K562 (cell line): Measurements from ENCODE around the gene USP44.

Experiments
- FOSL1 ChIP-seq: fragments of 200-800 bp; sonication (Bioruptor generic); conservative IDR thresholded peaks from 2 replicates; pipeline ENCODE4 v1.6.1; 2016; ENCODE audit warnings: missing genetic modification characterization, missing compliant biosample characterization
- GABPB2 ChIP-seq: fragments of 250-450 bp; sonication (Bioruptor Pico); conservative IDR thresholded peaks from 2 replicates; pipeline ENCODE4 v1.5.1; 2021; ENCODE audit warnings: mild to moderate bottlenecking
- ILF3 ChIP-seq: fragments of 450-650 bp; IDR thresholded peaks from 2 replicates; pipeline ENCODE4 v1.6.1; 2018; ENCODE audit warnings: antibody characterized with exemption, mild to moderate bottlenecking, moderate library complexity, borderline replicate concordance
- PML ChIP-seq: IDR thresholded peaks from 2 replicates; pipeline ENCODE4 v1.6.1; 2012; ENCODE audit warnings: low read length, inconsistent platforms
- POLR2AphosphoS5 ChIP-seq: IDR thresholded peaks from 2 replicates; pipeline ENCODE4 v1.6.1; 2011; ENCODE audit warnings: mild to moderate bottlenecking, low read depth, low read length, moderate library complexity; ENCODE audit not compliant: control insufficient read depth, insufficient read depth
- RBM17 ChIP-seq: fragments of 200-400 bp; formaldehyde crosslinking; IDR thresholded peaks from 2 replicates; pipeline ENCODE4 v1.6.1; 2017; ENCODE audit warnings: low read depth, mild to moderate bottlenecking, low read length, borderline replicate concordance
- RBM39 ChIP-seq: fragments of 200-400 bp; formaldehyde crosslinking; optimal IDR thresholded peaks from 2 replicates; pipeline ENCODE3; 2018; ENCODE audit warnings: low read depth, low read length
- RUNX1 ChIP-seq: sonication (generic); IDR thresholded peaks from 2 replicates; pipeline ENCODE4 v1.6.1; 2016; ENCODE audit warnings: antibody characterized with exemption, low read depth
- TF ChIP-seq, protein P1 (sequence below): sonication (generic); formaldehyde crosslinking; IDR thresholded peaks from 2 replicates; pipeline ENCODE4 v1.4.0; 2020; ENCODE audit warnings: mild to moderate bottlenecking, missing genetic modification reagents

DNA sequence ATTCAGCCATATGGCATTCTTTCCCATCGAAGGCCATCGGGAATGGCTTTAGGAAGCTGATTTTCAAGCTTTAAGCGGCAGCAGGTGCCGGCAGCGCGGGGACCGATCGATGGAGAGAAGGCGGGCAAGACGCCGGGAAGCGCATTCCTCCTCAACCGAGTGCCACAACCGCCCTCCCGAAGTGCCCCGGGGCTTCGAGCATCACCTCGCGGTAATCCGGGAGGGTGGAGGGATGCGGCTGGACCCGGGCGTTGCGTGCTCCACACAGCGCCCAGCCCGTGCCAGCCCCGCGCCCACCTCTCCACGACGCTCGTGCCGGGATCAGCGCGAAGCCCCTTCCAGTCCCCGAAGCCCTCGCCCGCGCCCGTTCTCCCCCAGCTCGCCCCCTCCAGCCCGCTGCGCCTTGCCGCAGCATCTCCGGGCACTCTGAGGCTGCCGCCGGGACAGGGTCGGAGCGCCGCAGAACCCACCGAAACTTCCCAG lies 3.2 kb downstream of the USP44 start:
- TF ChIP-seq POLR2AphosphoS5 (no peak), RBM17 (no peak), ILF3 (no peak), PML (no peak), GABPB2 (CRISPR knock-in tag) (no peak), FOSL1 (no peak), RBM39 (no peak), RUNX1 (no peak)
- TF ChIP-seq, protein P1, sequence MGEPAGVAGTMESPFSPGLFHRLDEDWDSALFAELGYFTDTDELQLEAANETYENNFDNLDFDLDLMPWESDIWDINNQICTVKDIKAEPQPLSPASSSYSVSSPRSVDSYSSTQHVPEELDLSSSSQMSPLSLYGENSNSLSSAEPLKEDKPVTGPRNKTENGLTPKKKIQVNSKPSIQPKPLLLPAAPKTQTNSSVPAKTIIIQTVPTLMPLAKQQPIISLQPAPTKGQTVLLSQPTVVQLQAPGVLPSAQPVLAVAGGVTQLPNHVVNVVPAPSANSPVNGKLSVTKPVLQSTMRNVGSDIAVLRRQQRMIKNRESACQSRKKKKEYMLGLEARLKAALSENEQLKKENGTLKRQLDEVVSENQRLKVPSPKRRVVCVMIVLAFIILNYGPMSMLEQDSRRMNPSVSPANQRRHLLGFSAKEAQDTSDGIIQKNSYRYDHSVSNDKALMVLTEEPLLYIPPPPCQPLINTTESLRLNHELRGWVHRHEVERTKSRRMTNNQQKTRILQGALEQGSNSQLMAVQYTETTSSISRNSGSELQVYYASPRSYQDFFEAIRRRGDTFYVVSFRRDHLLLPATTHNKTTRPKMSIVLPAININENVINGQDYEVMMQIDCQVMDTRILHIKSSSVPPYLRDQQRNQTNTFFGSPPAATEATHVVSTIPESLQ (CRISPR knock-in tag), result no peak
